Common myeloid progenitor, CD34-positive (primary cell): Measurements from ENCODE around the gene TEAD1.
A peak's percentile ranks its signal among the peaks of the same experiment; 100 is the strongest.

ENCODE experiments used
- CTCF ChIA-PET: fragments of 350-600 bp; sonication (Branson Sonifier 250); formaldehyde crosslinking; loops from one replicate; lab custom pipeline; 2021; ENCODE audit warnings: antibody characterized with exemption; lab: Charles Lee
- POLR2A ChIA-PET: fragments of 350-600 bp; sonication (Branson Sonifier 250); formaldehyde crosslinking; loops from one replicate; lab custom pipeline; 2021; ENCODE audit warnings: antibody characterized with exemption; lab: Charles Lee
- DNase-seq, 3 donors: peaks; one replicate each; pipeline versions ENCODE4 v3.0.0 to v3.0.0-alpha.2; 2013
- H3K27ac ChIP-seq, 2 experiments: 1 replicate in 1 of 2; 2 replicates in 1 of 2; pipeline ENCODE4 v1.7.0; 2013; ENCODE audit warnings: inconsistent platforms in 2 of 2, low read length in 2 of 2, mild to moderate bottlenecking in 2 of 2, low read depth in 1 of 2, moderate library complexity in 1 of 2; ENCODE audit not compliant: severe bottlenecking in 2 of 2, insufficient read depth in 1 of 2, poor library complexity in 1 of 2
- H3K27me3 ChIP-seq, 5 experiments: replicated peaks in 2 of 5; 1 replicate in 3 of 5; 2 replicates in 2 of 5; pipeline versions ENCODE4 v1.6.1 to v1.7.0; 2013; ENCODE audit warnings: low read length in 4 of 5, mild to moderate bottlenecking in 2 of 5, moderate library complexity in 2 of 5, inconsistent platforms in 1 of 5; ENCODE audit not compliant: insufficient read depth in 5 of 5, control insufficient read depth in 4 of 5
- H3K36me3 ChIP-seq, 4 experiments: 1 replicate in 2 of 4; 2 replicates in 2 of 4; pipeline versions ENCODE4 v1.6.1 to v1.7.0; 2013; ENCODE audit warnings: low read length in 3 of 4, control low read depth in 1 of 4, mild to moderate bottlenecking in 1 of 4; ENCODE audit not compliant: control insufficient read depth in 4 of 4, insufficient read depth in 4 of 4
- H3K4me1 ChIP-seq, 4 experiments: 1 replicate in 3 of 4; 2 replicates in 1 of 4; pipeline versions ENCODE4 v1.6.1 to v1.7.1; 2013; ENCODE audit warnings: low read length in 3 of 4, mild to moderate bottlenecking in 3 of 4, control low read depth in 1 of 4, inconsistent platforms in 1 of 4, moderate library complexity in 1 of 4; ENCODE audit not compliant: control insufficient read depth in 4 of 4, insufficient read depth in 4 of 4; ENCODE audit errors: control extremely low read depth in 1 of 4
- H3K4me3 ChIP-seq, 7 experiments: 1 replicate in 4 of 7; 2 replicates in 3 of 7; pipeline versions ENCODE4 v1.5.1 to v1.7.0; 2013; ENCODE audit warnings: mild to moderate bottlenecking in 7 of 7, low read length in 6 of 7, moderate library complexity in 6 of 7, inconsistent platforms in 2 of 7, low read depth in 2 of 7, control low read depth in 1 of 7; ENCODE audit not compliant: insufficient read depth in 4 of 7, control insufficient read depth in 1 of 7; ENCODE audit errors: extremely low read depth in 1 of 7
- H3K9me3 ChIP-seq, 5 experiments: 1 replicate in 4 of 5; 2 replicates in 1 of 5; pipeline versions ENCODE4 v1.6.1 to v1.7.1; 2013; ENCODE audit warnings: low read length in 4 of 5, mild to moderate bottlenecking in 2 of 5, inconsistent platforms in 1 of 5, low read depth in 1 of 5, moderate library complexity in 1 of 5; ENCODE audit not compliant: control insufficient read depth in 4 of 5, insufficient read depth in 2 of 5; ENCODE audit errors: control extremely low read depth in 1 of 5
- WGBS: methylation state at CpG from one replicate; pipeline ENCODE4 v1.1.5; 2013; ENCODE audit not compliant: insufficient coverage; 5-methylcytosine and 5-hydroxymethylcytosine counted together

Gene TEAD1

GRCh38 chr11:12744826-12745502 is 70.7 kb downstream of the TEAD1 start:
- Histone ChIP-seq H3K9me3 (peaks cover 0 to 1% (median 0%) of the 10 kb centered on the region in 5 experiments), H3K4me3 (no peak overlapping the region), H3K27me3 (peaks cover 2 to 44% (median 16%) of the 10 kb centered on the region in 5 experiments), H3K4me1 (no peaks in the 10 kb centered on the region), H3K27ac (no peak overlapping the region), H3K36me3 (no peaks in the 10 kb centered on the region)
- ChIA-PET POLR2A (no interaction called here), CTCF (no interaction called here)
- WGBS = 92% methylated on average over 9 of the region's 10 CpGs
- DNase-seq = no peak

- Histone ChIP-seq H3K36me3 (no peaks in the 10 kb centered on the region), H3K27me3 (peaks cover 0 to 43% (median 16%) of the 10 kb centered on the region in 5 experiments), H3K9me3 (no peaks in the 10 kb centered on the region), H3K4me1 (no peaks in the 10 kb centered on the region), H3K27ac (no peak overlapping the region), H3K4me3 (no peak overlapping the region)
- CTCF ChIA-PET = no interaction called here
- POLR2A ChIA-PET = no interaction called here
- no peak for DNase-seq
- 80% methylated on average over 1 of the region's 3 CpGs for WGBS
Measured at GRCh38 chr11:12745787-12746186, 71.6 kb downstream of the TEAD1 start.

- Histone ChIP-seq H3K4me1 (no peaks in the 10 kb centered on the region), H3K4me3 (no peak overlapping the region), H3K27ac (no peak overlapping the region), H3K9me3 (no peaks in the 10 kb centered on the region), H3K36me3 (no peaks in the 10 kb centered on the region), H3K27me3 (peaks cover 0 to 45% (median 14%) of the 10 kb centered on the region in 5 experiments)
- ChIA-PET CTCF (no interaction called here), POLR2A (interaction anchor here (0.6 kb wide), 1 partner anchor 1438 kb away, joined by 3 read pairs; no protein-coding TSS in a partner anchor)
- WGBS = 54% methylated on average over 5 of the region's 6 CpGs
- peak in 1 of 3 donors; percentile 2 for DNase-seq
Measured at GRCh38 chr11:12746593-12747097, 72.4 kb downstream of the TEAD1 start.

DNA sequence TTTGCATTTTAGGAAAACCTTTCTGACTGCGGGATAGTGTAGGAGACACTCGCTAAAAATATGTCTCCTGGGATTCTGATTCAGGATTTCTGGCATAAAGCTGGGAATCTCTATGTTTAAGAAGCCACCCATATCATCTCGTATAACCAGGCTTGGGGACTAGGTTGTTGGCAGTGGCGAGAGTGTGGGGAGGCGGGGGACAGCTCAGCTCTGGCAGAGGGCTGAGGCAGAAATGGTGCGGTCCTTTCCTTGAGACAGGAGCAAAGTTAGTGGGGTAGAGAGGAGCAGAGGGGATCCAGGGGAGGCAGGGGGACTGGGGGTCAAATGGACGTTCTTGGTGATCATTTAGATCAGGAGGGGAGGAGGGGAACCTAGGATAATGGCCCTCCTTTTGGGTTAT is 74.3 kb downstream of the TEAD1 start:
- CTCF ChIA-PET = no interaction called here
- no peaks in the 10 kb centered on the region for H3K4me1 ChIP-seq
- H3K4me3 ChIP-seq = no peak overlapping the region
- peaks cover 0 to 37% (median 9%) of the 10 kb centered on the region in 5 experiments for H3K27me3 ChIP-seq
- no peak overlapping the region for H3K27ac ChIP-seq
- no peaks in the 10 kb centered on the region for H3K36me3 ChIP-seq
- no peak for DNase-seq
- no peaks in the 10 kb centered on the region for H3K9me3 ChIP-seq
- POLR2A ChIA-PET = no interaction called here
- 94% methylated on average over 6 of the region's 7 CpGs for WGBS

DNA sequence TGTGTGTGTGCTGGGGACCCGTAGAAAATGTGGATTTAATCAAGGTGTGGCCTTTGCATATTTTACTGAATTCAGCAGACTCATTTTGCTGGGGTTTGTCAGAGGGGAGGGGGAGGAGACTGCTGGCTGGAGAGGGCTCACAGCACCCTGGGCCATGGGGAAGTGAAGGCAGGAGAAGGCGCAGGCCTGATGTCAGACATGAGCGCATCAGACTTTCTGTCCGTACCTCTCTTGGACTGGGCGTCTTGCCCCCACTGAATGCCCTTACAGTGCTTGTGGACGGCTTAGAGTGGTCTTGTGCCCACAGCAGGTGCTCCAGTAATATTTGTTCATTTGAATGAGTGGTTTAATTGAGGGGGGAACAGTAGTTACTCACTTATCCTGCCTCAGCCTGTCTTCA is 75.2 kb downstream of the TEAD1 start:
- ChIA-PET CTCF (no interaction called here), POLR2A (no interaction called here)
- no peak overlapping the region for H3K27ac ChIP-seq

GRCh38 chr11:12750181-12750580 is 76.0 kb downstream of the TEAD1 start:
- Histone ChIP-seq H3K36me3 (no peaks in the 10 kb centered on the region), H3K27me3 (peaks cover 0 to 39% (median 6%) of the 10 kb centered on the region in 5 experiments), H3K4me1 (no peaks in the 10 kb centered on the region), H3K27ac (no peak overlapping the region), H3K4me3 (no peak overlapping the region), H3K9me3 (no peaks in the 10 kb centered on the region)
- POLR2A ChIA-PET = no interaction called here
- WGBS = 98% methylated on average over 4 of the region's 5 CpGs
- no peak for DNase-seq
- CTCF ChIA-PET = no interaction called here

More for the DNA sequence above, 75.2 kb downstream of the TEAD1 start:
- Histone ChIP-seq H3K27me3 (peaks cover 0 to 38% (median 6%) of the 10 kb centered on the region in 5 experiments), H3K4me3 (no peak overlapping the region), H3K4me1 (no peaks in the 10 kb centered on the region), H3K36me3 (no peaks in the 10 kb centered on the region), H3K9me3 (no peaks in the 10 kb centered on the region)
- no peak for DNase-seq
- 90% methylated on average over 3 of the region's 6 CpGs for WGBS

GRCh38 chr11:12752868-12753524 is 78.8 kb downstream of the TEAD1 start:
- ChIA-PET POLR2A (interaction anchor here (0.6 kb wide), 1 partner anchor 167 kb away, joined by 4 read pairs; no protein-coding TSS in a partner anchor), CTCF (no interaction called here)
- H3K4me3 ChIP-seq = no peak overlapping the region
- H3K27ac ChIP-seq = no peak overlapping the region
- no CpG with 5 or more reads among the region's 8 CpGs for WGBS
- H3K9me3 ChIP-seq = no peaks in the 10 kb centered on the region
- no peak for DNase-seq
- no peaks in the 10 kb centered on the region for H3K4me1 ChIP-seq
- H3K36me3 ChIP-seq = no peaks in the 10 kb centered on the region
- peaks cover 0 to 40% (median 9%) of the 10 kb centered on the region in 5 experiments for H3K27me3 ChIP-seq
